HUES48 (cell line): ENCODE results near the gene PHETA1.
A peak's percentile ranks its signal among the peaks of the same experiment; 100 is the strongest.
"Not testable (repeated sequence)": the region's sequence is repeated elsewhere in the genome, so short reads cannot be mapped to it uniquely, and the experiment has no call there.

Experiments used
- H3K27ac ChIP-seq: one replicate; pipeline ENCODE4 v1.7.0; 2013; ENCODE audit warnings: low read depth, low read length, inconsistent platforms
- H3K27me3 ChIP-seq: 2 replicates; pipeline ENCODE4 v1.6.1; 2013; ENCODE audit warnings: mild to moderate bottlenecking, low read length; ENCODE audit not compliant: control insufficient read depth, insufficient read depth
- H3K36me3 ChIP-seq: 2 replicates; pipeline ENCODE4 v1.6.1; 2013; ENCODE audit warnings: low read length; ENCODE audit not compliant: control insufficient read depth, insufficient read depth
- H3K4me1 ChIP-seq: 2 replicates; pipeline ENCODE4 v1.6.1; 2013; ENCODE audit warnings: mild to moderate bottlenecking, low read length; ENCODE audit not compliant: control insufficient read depth, insufficient read depth
- H3K4me3 ChIP-seq: 2 replicates; pipeline ENCODE4 v1.5.1; 2013; ENCODE audit warnings: mild to moderate bottlenecking, low read depth, low read length
- H3K9ac ChIP-seq: 2 replicates; pipeline ENCODE4 v1.6.1; 2013; ENCODE audit warnings: mild to moderate bottlenecking, low read depth, low read length, moderate library complexity
- H3K9me3 ChIP-seq: 2 replicates; pipeline ENCODE4 v1.6.1; 2013; ENCODE audit warnings: low read length; ENCODE audit not compliant: control insufficient read depth, insufficient read depth

The PHETA1 gene

DNA sequence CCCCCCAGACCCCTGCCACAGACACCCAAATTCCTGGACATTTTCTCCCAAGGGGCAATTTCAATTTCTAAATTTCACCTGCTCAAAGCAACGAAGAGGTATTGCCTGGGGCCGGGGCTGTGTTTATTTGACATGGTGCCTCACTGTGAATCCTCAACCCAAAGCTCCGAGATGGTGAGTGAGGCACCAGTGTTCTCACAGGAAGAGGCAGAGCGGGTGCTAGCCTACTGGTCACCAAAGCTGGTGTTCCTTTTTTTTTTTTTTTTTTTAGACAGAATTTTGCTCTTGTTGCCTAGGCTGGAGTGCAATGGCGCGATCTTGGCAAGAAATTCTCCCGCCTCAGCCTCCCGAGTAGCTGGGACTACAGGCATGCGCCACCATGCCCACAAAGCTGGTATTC lies 22.0 kb upstream of the PHETA1 start:
- H3K27ac ChIP-seq: no peak overlapping the region
- no peak overlapping the region for H3K9ac ChIP-seq
- H3K9me3 ChIP-seq: no peaks in the 10 kb centered on the region
- H3K27me3 ChIP-seq: no peaks in the 10 kb centered on the region
- no peak overlapping the region for H3K4me3 ChIP-seq
- no peaks in the 10 kb centered on the region for H3K36me3 ChIP-seq
- H3K4me1 ChIP-seq: no peaks in the 10 kb centered on the region

DNA sequence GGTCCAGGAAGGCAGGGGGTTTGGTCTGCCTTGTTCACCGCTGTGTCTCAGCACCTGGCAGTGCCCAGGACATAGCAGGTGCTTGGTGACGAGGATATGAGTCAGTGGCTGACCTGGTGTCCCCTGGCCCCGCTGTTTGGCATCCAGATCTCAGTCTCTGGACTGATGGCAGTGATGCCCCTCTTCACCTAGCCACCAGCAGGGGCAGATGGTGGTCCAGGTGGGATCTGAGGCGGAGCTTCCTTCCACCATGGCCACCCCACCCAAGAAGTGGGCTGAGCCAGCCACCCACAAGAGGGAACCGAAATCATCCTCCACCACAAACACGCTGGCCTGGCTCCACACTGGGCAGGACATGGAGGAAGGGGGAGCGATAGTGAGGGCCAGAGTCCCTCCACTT lies 20.7 kb upstream of the PHETA1 start:
- H3K9ac ChIP-seq: no peak overlapping the region

DNA sequence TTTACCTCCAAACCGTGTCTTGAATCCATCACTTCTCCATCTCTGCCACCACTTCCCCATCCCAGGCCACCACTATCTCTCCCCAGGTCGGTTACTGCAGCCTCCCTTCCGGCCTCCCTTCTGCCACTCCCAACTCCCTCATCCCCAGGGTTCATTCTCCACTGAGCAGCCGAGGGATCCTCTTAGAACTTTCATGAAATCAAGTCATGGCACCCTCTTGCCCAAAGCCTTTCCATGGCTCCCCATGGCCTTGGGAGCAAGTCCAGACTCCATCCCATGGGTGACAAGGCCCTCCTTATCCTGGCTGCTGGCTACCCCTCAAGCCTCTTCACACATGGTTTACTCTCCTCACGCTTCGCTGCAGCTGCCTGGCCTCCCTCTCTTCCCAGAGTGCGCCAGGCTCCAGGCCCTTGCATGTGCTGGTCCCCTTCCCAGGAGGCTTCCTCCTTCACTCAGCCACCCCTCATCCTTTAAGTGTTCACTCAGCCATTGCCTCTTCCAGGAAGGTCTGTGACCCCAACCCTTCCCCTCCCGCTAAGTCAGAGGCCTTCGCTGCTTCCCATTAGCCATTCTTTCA lies 18.9 kb upstream of the PHETA1 start:
- Histone ChIP-seq H3K27me3 (no peaks in the 10 kb centered on the region), H3K9ac (no peak overlapping the region), H3K27ac (no peak overlapping the region), H3K36me3 (no peaks in the 10 kb centered on the region), H3K4me3 (no peak overlapping the region), H3K9me3 (no peaks in the 10 kb centered on the region), H3K4me1 (no peaks in the 10 kb centered on the region)

More for the DNA sequence above, 20.7 kb upstream of the PHETA1 start:
- no peaks in the 10 kb centered on the region for H3K9me3 ChIP-seq
- H3K27me3 ChIP-seq: no peaks in the 10 kb centered on the region
- H3K27ac ChIP-seq: no peak overlapping the region
- H3K36me3 ChIP-seq: no peaks in the 10 kb centered on the region
- no peaks in the 10 kb centered on the region for H3K4me1 ChIP-seq
- no peak overlapping the region for H3K4me3 ChIP-seq

DNA sequence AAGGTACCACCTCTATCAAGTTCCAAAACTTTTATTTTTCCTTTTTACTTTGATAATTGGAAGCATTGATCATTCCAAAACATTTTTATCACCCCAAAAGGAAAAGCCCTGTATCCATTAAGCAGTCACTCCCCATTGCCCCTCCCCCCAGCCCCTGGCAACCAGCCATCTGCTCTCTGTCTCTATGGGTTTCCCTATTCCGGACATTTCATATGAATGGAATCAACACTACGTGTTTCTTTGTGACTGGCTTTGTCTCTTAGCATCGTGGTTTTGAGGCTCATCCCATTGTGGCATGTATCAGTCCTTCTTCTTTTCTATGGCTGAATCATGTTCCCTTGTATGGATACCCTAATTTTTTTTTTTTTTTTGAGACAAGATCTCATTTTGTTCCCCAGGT lies 18.0 kb upstream of the PHETA1 start:
- Histone ChIP-seq H3K9me3 (no peaks in the 10 kb centered on the region), H3K9ac (no peak overlapping the region), H3K27ac (no peak overlapping the region), H3K4me1 (no peaks in the 10 kb centered on the region), H3K36me3 (no peaks in the 10 kb centered on the region), H3K27me3 (no peaks in the 10 kb centered on the region), H3K4me3 (no peak overlapping the region)

DNA sequence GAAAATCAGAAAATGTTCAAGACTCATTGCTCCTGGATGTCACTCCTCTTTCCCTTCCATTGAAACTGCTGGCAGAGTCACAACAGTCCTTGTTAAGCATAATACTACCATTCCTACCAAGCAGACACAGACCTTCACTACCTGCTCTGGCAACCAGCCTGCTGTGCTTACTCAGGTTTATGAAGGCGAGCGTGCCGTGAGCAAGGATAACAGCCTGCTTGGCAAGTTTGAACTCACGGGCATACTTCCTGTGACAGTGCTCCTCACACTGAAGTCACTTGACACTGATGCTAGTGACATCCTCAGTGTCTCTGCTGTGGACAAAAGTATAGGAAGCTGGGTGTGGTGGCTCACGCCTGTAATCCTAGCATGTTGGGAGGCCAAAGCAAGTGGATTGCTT lies 15.7 kb upstream of the PHETA1 start:
- no peak overlapping the region for H3K4me3 ChIP-seq

DNA sequence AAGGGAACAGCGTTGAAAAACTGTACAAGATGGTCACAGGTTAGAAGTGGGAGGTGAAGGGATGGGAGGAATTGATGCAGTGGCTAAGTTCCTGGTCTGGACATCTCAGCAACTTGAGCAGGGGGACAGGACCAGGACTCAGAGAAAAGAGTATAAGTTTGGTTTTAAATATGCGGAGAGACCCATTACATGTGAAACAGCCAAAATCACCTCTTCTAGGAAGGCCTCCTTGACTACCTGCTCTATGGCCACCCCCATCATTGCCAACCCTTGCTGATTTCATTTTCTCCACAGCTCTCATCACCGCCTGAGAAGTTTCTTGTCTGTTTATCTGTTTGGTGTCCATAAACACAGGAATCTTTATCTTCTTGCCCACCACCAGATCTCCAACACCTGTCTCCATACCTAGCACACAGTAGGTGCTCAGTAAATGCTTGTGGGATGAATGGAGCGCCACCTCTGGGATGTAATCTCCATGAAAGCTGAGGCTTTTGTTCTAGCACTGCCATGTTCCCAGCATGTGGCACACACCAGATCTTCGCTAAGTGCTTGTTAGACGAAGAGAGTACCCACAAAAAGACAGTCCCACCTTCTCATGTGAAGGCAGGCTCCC lies 11.2 kb upstream of the PHETA1 start:
- H3K36me3 ChIP-seq: no peaks in the 10 kb centered on the region
- no peak overlapping the region for H3K27ac ChIP-seq
- no peaks in the 10 kb centered on the region for H3K9me3 ChIP-seq
- H3K9ac ChIP-seq: no peak overlapping the region
- H3K4me1 ChIP-seq: no peaks in the 10 kb centered on the region
- no peak overlapping the region for H3K4me3 ChIP-seq
- no peaks in the 10 kb centered on the region for H3K27me3 ChIP-seq

More for the DNA sequence above, 15.7 kb upstream of the PHETA1 start:
- Histone ChIP-seq H3K36me3 (no peaks in the 10 kb centered on the region), H3K9me3 (no peaks in the 10 kb centered on the region), H3K27me3 (no peaks in the 10 kb centered on the region), H3K9ac (no peak overlapping the region), H3K4me1 (no peaks in the 10 kb centered on the region), H3K27ac (no peak overlapping the region)

DNA sequence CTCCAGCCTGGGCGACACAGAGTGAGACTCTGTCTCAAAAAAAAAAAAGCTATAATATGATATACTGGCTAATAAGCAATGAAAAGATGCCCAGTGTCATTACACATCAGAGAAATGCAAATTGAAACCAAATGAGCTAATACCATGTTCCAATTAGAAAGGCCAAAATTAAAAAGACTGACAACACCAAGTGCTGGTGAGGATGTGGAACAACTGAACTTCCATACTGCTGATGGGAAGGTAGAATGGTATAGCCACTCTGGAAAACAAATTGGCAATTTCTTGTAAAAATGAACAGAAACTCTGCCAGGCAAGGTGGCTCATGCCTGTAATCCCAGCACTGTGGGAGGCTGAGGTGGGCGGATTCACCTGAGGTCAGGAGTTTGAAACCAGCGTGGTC lies 8.5 kb upstream of the PHETA1 start:
- Histone ChIP-seq H3K4me1 (no peaks in the 10 kb centered on the region), H3K27me3 (no peaks in the 10 kb centered on the region)

DNA sequence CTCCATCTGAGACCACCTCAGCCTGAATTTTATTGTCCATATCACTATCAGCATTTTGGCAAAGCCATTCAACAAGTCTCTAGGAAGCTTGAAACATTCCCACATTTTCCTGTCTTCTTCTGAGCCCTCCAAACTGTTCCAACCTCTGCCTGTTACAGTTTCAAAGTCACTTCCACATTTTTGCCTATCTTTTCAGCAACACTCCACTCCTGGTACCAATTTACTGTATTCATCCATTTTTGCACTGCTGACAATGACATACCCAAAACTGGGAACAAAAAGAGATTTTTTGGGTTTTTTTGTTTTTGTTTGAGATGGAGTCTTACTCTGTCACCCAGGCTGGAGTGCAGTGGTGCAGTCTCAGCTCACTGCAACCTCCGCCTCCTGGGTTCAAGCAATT lies 4.3 kb upstream of the PHETA1 start:
- H3K4me3 ChIP-seq, H3K9ac ChIP-seq, H3K4me1 ChIP-seq, H3K27ac ChIP-seq, H3K36me3 ChIP-seq, H3K9me3 ChIP-seq, H3K27me3 ChIP-seq: not testable (repeated sequence)

More for the DNA sequence above, 8.5 kb upstream of the PHETA1 start:
- H3K9ac ChIP-seq: no peak overlapping the region
- H3K4me3 ChIP-seq: no peak overlapping the region
- H3K27ac ChIP-seq: no peak overlapping the region
- no peaks in the 10 kb centered on the region for H3K9me3 ChIP-seq
- H3K36me3 ChIP-seq: no peaks in the 10 kb centered on the region

DNA sequence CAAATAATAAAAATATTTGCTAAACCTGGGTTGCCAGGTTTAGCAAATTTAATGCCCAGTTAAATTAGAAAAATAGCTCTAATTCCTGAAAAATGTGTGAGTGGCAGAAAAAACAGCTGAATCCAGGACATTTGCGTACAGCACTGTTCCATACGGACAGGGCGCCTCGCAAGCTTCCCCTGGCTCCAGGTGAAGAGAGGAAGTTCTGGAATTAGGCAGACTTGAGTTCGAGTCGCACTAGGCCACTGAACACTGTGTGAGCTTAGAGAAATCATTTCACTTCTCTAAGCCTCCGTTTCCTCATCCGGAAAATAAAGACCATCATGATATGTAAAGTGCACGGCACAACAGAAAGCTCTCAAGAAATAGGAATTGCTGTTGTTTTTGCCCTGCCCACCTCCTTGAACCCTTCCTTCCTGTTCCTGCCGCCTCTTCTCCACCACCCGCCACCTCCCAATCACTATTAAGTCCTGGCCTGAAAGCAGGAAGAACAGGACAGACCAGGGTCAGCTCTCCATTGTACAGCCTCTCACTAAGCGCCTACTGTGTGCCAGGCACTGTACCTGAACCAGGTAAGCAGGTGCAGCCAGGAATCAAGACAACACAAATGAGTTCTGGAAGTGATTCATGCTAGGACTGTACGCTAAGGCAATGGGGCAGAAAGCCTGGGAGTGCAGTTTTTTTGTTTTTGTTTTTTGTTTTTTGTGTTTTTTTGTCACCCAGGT lies 763 bp upstream of the PHETA1 start:
- H3K9ac ChIP-seq: no peak overlapping the region

DNA sequence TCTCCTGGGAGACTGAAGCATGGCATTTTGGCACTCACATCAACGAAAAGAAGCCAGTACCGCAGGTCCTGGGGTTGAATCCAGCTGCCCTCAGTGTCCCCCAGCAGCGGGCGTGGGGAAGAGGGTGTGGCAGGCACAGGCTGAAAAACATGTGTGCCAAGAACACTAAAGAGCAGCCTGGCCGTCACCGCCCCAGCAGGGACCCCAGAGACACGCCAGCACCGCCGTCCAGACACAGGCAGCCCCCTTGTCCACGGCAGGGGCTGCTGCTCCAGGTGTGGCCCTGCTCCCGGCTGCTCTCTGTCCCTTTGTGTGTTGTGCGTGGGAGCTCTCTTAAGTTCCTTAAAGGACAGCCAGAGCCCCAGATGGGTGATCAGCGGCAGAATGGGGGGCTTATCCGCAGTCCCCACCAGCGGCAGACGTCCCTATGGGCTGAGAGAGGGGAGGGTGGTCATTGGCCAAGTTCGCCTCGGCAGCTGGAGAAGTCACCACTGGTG lies 556 bp downstream of the PHETA1 start:
- peak overlapping the region; percentile 49; the same call in 1 of the 2 replicates for H3K9ac ChIP-seq
- H3K4me3 ChIP-seq: peak overlapping the region; percentile 86
- H3K27ac ChIP-seq: no peak overlapping the region

More for the DNA sequence above, 763 bp upstream of the PHETA1 start:
- no peaks in the 10 kb centered on the region for H3K9me3 ChIP-seq
- H3K27ac ChIP-seq: no peak overlapping the region
- no peaks in the 10 kb centered on the region for H3K4me1 ChIP-seq
- peaks cover 12% of the 10 kb centered on the region for H3K27me3 ChIP-seq
- peak overlapping the region; percentile 86 for H3K4me3 ChIP-seq
- H3K36me3 ChIP-seq: peaks cover 3% of the 10 kb centered on the region; the same call in 1 of the 2 replicates

DNA sequence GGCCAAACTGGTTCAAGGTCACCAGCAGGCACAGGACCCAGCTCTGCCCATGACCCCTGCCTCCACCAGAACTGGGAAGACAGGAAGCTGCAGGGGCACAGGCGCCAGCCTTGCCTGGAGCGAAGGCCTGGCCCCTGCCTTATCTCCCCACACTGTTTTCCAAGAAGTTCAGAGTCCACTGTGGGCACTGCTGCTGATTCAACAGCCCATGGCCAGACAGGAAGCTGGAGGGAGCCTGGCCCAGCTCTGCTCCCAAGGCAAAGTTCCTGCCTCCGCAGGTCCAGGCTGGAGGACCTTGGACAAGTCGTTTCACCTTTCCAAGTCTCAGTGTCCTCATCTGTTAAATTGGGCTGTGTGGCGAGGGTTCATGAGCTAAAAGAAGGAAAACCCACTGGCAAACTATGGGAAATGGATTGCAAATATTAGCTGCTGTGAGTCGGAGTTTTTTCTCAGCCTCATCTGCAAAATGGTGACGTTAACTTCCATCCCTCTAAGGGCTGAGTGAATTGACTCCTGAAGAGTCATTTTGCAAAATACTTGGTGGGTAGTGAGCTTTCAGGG lies 1.2 kb downstream of the PHETA1 start:
- no peak overlapping the region for H3K9ac ChIP-seq
- H3K4me3 ChIP-seq: peak overlapping the region; percentile 86
- peaks cover 3% of the 10 kb centered on the region; the same call in 1 of the 2 replicates for H3K36me3 ChIP-seq
- H3K27me3 ChIP-seq: peaks cover 12% of the 10 kb centered on the region
- no peaks in the 10 kb centered on the region for H3K9me3 ChIP-seq
- H3K4me1 ChIP-seq: no peaks in the 10 kb centered on the region
- no peak overlapping the region for H3K27ac ChIP-seq

More for the DNA sequence above, 556 bp downstream of the PHETA1 start:
- Histone ChIP-seq H3K27me3 (peaks cover 12% of the 10 kb centered on the region), H3K36me3 (peaks cover 3% of the 10 kb centered on the region; the same call in 1 of the 2 replicates), H3K9me3 (no peaks in the 10 kb centered on the region), H3K4me1 (no peaks in the 10 kb centered on the region)
